ENCODE measurements around the gene FKBP8.
A peak's percentile ranks its signal among the peaks of the same experiment; 100 is the strongest.
"Not testable (repeated sequence)": the region's sequence is repeated elsewhere in the genome, so short reads cannot be mapped to it uniquely, and the experiment has no call there.

The FKBP8 gene

GRCh38 chr19:18542941-18543813, at the start of gene FKBP8:
TSS of gene FKBP8 (minus strand) at chr19:18543573. CDS start at chr19:18541970, 1,603 bp downstream.
- H3K27me3 ChIP-seq (ENCODE audit: control insufficient read depth, insufficient read depth, low read length) = no peaks in the 10 kb centered on the region
- no peaks in the 10 kb centered on the region for H3K4me1 ChIP-seq (ENCODE audit: control insufficient read depth, insufficient read depth, low read length)
- no peaks in the 10 kb centered on the region for H3K9me3 ChIP-seq (ENCODE audit: control insufficient read depth, insufficient read depth, low read length)
- H3K36me3 ChIP-seq (ENCODE audit: control insufficient read depth, insufficient read depth, low read length) = peaks cover 22% of the 10 kb centered on the region
- peak within 1 kb of the TSS; percentile 65 for H3K9ac ChIP-seq (ENCODE audit: low read depth, low read length)
- peak within 1 kb of the TSS; percentile 82 for H3K4me3 ChIP-seq (ENCODE audit: low read depth, low read length)

- H3K9me3 ChIP-seq (ENCODE audit: control insufficient read depth, insufficient read depth, low read length); H3K4me3 ChIP-seq (ENCODE audit: low read depth, low read length); H3K9ac ChIP-seq (ENCODE audit: low read depth, low read length); H3K36me3 ChIP-seq (ENCODE audit: control insufficient read depth, insufficient read depth, low read length); H3K27me3 ChIP-seq (ENCODE audit: control insufficient read depth, insufficient read depth, low read length): not testable (repeated sequence)
- peaks cover 22% of the 10 kb centered on the region for H3K4me1 ChIP-seq (ENCODE audit: control insufficient read depth, insufficient read depth, low read length)
Observed at GRCh38 chr19:18592732-18593131, 49.4 kb upstream of the FKBP8 start.

GRCh38 chr19:18591735-18592385, 48.5 kb upstream of the FKBP8 start:
- Histone ChIP-seq H3K9ac (ENCODE audit: low read depth, low read length) (no peak overlapping the region), H3K4me1 (ENCODE audit: control insufficient read depth, insufficient read depth, low read length) (peaks cover 22% of the 10 kb centered on the region)

GRCh38 chr19:18590273-18591272, 47.2 kb upstream of the FKBP8 start:
- Histone ChIP-seq H3K4me1 (ENCODE audit: control insufficient read depth, insufficient read depth, low read length) (peaks cover 20% of the 10 kb centered on the region), H3K27me3 (ENCODE audit: control insufficient read depth, insufficient read depth, low read length) (no peaks in the 10 kb centered on the region), H3K9ac (ENCODE audit: low read depth, low read length) (peak overlapping the region; percentile 61), H3K9me3 (ENCODE audit: control insufficient read depth, insufficient read depth, low read length) (no peaks in the 10 kb centered on the region), H3K36me3 (ENCODE audit: control insufficient read depth, insufficient read depth, low read length) (peaks cover 5% of the 10 kb centered on the region), H3K4me3 (ENCODE audit: low read depth, low read length) (peak overlapping the region; percentile 98)

More at GRCh38 chr19:18591735-18592385, 48.5 kb upstream of the FKBP8 start:
- Histone ChIP-seq H3K27me3 (ENCODE audit: control insufficient read depth, insufficient read depth, low read length) (no peaks in the 10 kb centered on the region), H3K9me3 (ENCODE audit: control insufficient read depth, insufficient read depth, low read length) (no peaks in the 10 kb centered on the region), H3K4me3 (ENCODE audit: low read depth, low read length) (no peak overlapping the region), H3K36me3 (ENCODE audit: control insufficient read depth, insufficient read depth, low read length) (peaks cover 5% of the 10 kb centered on the region)

- H3K4me1 ChIP-seq (ENCODE audit: control insufficient read depth, insufficient read depth, low read length) = peaks cover 13% of the 10 kb centered on the region
- peaks cover 5% of the 10 kb centered on the region for H3K36me3 ChIP-seq (ENCODE audit: control insufficient read depth, insufficient read depth, low read length)
- H3K9me3 ChIP-seq (ENCODE audit: control insufficient read depth, insufficient read depth, low read length) = no peaks in the 10 kb centered on the region
- peak overlapping the region; percentile 98 for H3K4me3 ChIP-seq (ENCODE audit: low read depth, low read length)
- H3K9ac ChIP-seq (ENCODE audit: low read depth, low read length) = peak overlapping the region; percentile 83
- H3K27me3 ChIP-seq (ENCODE audit: control insufficient read depth, insufficient read depth, low read length) = no peaks in the 10 kb centered on the region
Observed at GRCh38 chr19:18589380-18590272, 46.3 kb upstream of the FKBP8 start.

GRCh38 chr19:18588611-18589379, 45.4 kb upstream of the FKBP8 start, which contains the start of gene REX1BD:
TSS of gene REX1BD (plus strand) at chr19:18588798. CDS start at chr19:18588802, 4 bp downstream.
- Histone ChIP-seq H3K36me3 (ENCODE audit: control insufficient read depth, insufficient read depth, low read length) (peaks cover 5% of the 10 kb centered on the region), H3K27me3 (ENCODE audit: control insufficient read depth, insufficient read depth, low read length) (no peaks in the 10 kb centered on the region), H3K9ac (ENCODE audit: low read depth, low read length) (peak within 1 kb of the TSS; percentile 83), H3K4me3 (ENCODE audit: low read depth, low read length) (peak within 1 kb of the TSS; percentile 98), H3K9me3 (ENCODE audit: control insufficient read depth, insufficient read depth, low read length) (no peaks in the 10 kb centered on the region), H3K4me1 (ENCODE audit: control insufficient read depth, insufficient read depth, low read length) (peaks cover 13% of the 10 kb centered on the region)

- Histone ChIP-seq H3K9me3 (ENCODE audit: control insufficient read depth, insufficient read depth, low read length) (no peaks in the 10 kb centered on the region), H3K36me3 (ENCODE audit: control insufficient read depth, insufficient read depth, low read length) (peaks cover 5% of the 10 kb centered on the region), H3K27me3 (ENCODE audit: control insufficient read depth, insufficient read depth, low read length) (no peaks in the 10 kb centered on the region), H3K4me3 (ENCODE audit: low read depth, low read length) (peak overlapping the region; percentile 98), H3K4me1 (ENCODE audit: control insufficient read depth, insufficient read depth, low read length) (peaks cover 8% of the 10 kb centered on the region), H3K9ac (ENCODE audit: low read depth, low read length) (peak overlapping the region; percentile 83)
Observed at GRCh38 chr19:18587962-18588610, 44.7 kb upstream of the FKBP8 start.

GRCh38 chr19:18587561-18587960, 44.2 kb upstream of the FKBP8 start:
- peak overlapping the region; percentile 98 for H3K4me3 ChIP-seq (ENCODE audit: low read depth, low read length)
- no peak overlapping the region for H3K9ac ChIP-seq (ENCODE audit: low read depth, low read length)
- no peaks in the 10 kb centered on the region for H3K27me3 ChIP-seq (ENCODE audit: control insufficient read depth, insufficient read depth, low read length)
- H3K36me3 ChIP-seq (ENCODE audit: control insufficient read depth, insufficient read depth, low read length) = peaks cover 5% of the 10 kb centered on the region
- no peaks in the 10 kb centered on the region for H3K9me3 ChIP-seq (ENCODE audit: control insufficient read depth, insufficient read depth, low read length)
- H3K4me1 ChIP-seq (ENCODE audit: control insufficient read depth, insufficient read depth, low read length) = peaks cover 5% of the 10 kb centered on the region

- Histone ChIP-seq H3K4me1 (ENCODE audit: control insufficient read depth, insufficient read depth, low read length) (peaks cover 5% of the 10 kb centered on the region), H3K9ac (ENCODE audit: low read depth, low read length) (no peak overlapping the region), H3K36me3 (ENCODE audit: control insufficient read depth, insufficient read depth, low read length) (peaks cover 5% of the 10 kb centered on the region), H3K27me3 (ENCODE audit: control insufficient read depth, insufficient read depth, low read length) (no peaks in the 10 kb centered on the region), H3K4me3 (ENCODE audit: low read depth, low read length) (no peak overlapping the region), H3K9me3 (ENCODE audit: control insufficient read depth, insufficient read depth, low read length) (no peaks in the 10 kb centered on the region)
Observed at GRCh38 chr19:18586306-18586705, 42.9 kb upstream of the FKBP8 start.

GRCh38 chr19:18580311-18580710, 36.9 kb upstream of the FKBP8 start:
- Histone ChIP-seq H3K36me3 (ENCODE audit: control insufficient read depth, insufficient read depth, low read length) (peaks cover 18% of the 10 kb centered on the region), H3K9ac (ENCODE audit: low read depth, low read length) (no peak overlapping the region)

More at GRCh38 chr19:18580311-18580710, 36.9 kb upstream of the FKBP8 start:
- H3K9me3 ChIP-seq (ENCODE audit: control insufficient read depth, insufficient read depth, low read length) = no peaks in the 10 kb centered on the region
- no peaks in the 10 kb centered on the region for H3K4me1 ChIP-seq (ENCODE audit: control insufficient read depth, insufficient read depth, low read length)
- no peak overlapping the region for H3K4me3 ChIP-seq (ENCODE audit: low read depth, low read length)
- H3K27me3 ChIP-seq (ENCODE audit: control insufficient read depth, insufficient read depth, low read length) = no peaks in the 10 kb centered on the region
